Gastroesophageal sphincter (tissue), 4 donors: ENCODE measurements around the gene ASIC2. TPM values are rescaled to one million over a fixed set of nuclear protein-coding genes. Genes with fewer than 3 reads are reported as not detected.

Experiments used
- ATAC-seq: fragments of 150-250 bp; one replicate; pipeline ENCODE4 v1.9.1; 2016; ENCODE audit warnings: mild to moderate bottlenecking, moderate library complexity
- H3K27ac ChIP-seq, 4 donors: fragments of 200-600 bp; sonication (generic) in 3 of 4; 1 replicate in 3 of 4; 2 replicates in 1 of 4; pipeline ENCODE4 v1.5.1; 2016 to 2019
- H3K27me3 ChIP-seq: fragments of 200-600 bp; sonication (generic); one replicate; pipeline ENCODE4 v1.5.1; 2019
- H3K36me3 ChIP-seq, 2 donors: fragments of 200-600 bp; sonication (generic); one replicate each; pipeline ENCODE4 v1.5.1; 2019; ENCODE audit warnings: control low read depth in 1 of 2
- H3K4me1 ChIP-seq, 3 donors: fragments of 200-600 bp; sonication (generic); 1 replicate in 2 of 3; 2 replicates in 1 of 3; pipeline ENCODE4 v1.5.1; 2016 to 2019; ENCODE audit warnings: control low read depth in 2 of 3
- H3K4me3 ChIP-seq, 2 donors: fragments of 200-600 bp; sonication (generic); one replicate each; pipeline ENCODE4 v1.5.1; 2019; ENCODE audit warnings: mild to moderate bottlenecking in 1 of 2, moderate library complexity in 1 of 2
- H3K9me3 ChIP-seq, 3 donors: fragments of 200-600 bp; sonication (generic); one replicate each; pipeline ENCODE4 v1.5.1; 2017 to 2019; ENCODE audit warnings: control low read depth in 2 of 3
- EP300 ChIP-seq: sonication (generic); formaldehyde crosslinking; IDR thresholded peaks from one replicate; pipeline ENCODE4 v1.6.1; 2017; ENCODE audit warnings: antibody characterized with exemption, mild to moderate bottlenecking
- POLR2A ChIP-seq, 2 donors: fragments of 450-650 bp; IDR thresholded peaks; one replicate each; pipeline ENCODE4 v1.6.1; 2017; ENCODE audit warnings: antibody characterized with exemption in 2 of 2, mild to moderate bottlenecking in 2 of 2, moderate library complexity in 1 of 2
- POLR2AphosphoS5 ChIP-seq: sonication (generic); formaldehyde crosslinking; IDR thresholded peaks from one replicate; pipeline ENCODE4 v1.6.1; 2017; ENCODE audit warnings: antibody characterized with exemption
- WGBS, 2 donors: methylation state at CpG; one replicate each; pipeline ENCODE4 v1.1.5; 2018; ENCODE audit warnings: low coverage in 1 of 2; 5-methylcytosine and 5-hydroxymethylcytosine counted together
- total RNA-seq, 4 donors: library from RNA; depleted of rRNA; stranded (reverse); fragments of >200 nt; gene quantifications; one replicate each; pipeline ENCODE4 v1.1.0, GENCODE V29; 2016
- TF ChIP-seq, protein P1 (sequence below), 4 experiments: fragments of 200-600 bp in 2 of 4; fragments of 450-650 bp in 2 of 4; sonication (generic) in 1 of 4; IDR thresholded peaks; one replicate each; pipeline ENCODE4 v1.5.1; 2017 to 2019; ENCODE audit warnings: antibody characterized with exemption in 4 of 4, mild to moderate bottlenecking in 2 of 4, moderate library complexity in 2 of 4

Gene ASIC2
- total RNA-seq, 4 donors from 2014 or later = 0.15 TPM; not detected in 3

DNA sequence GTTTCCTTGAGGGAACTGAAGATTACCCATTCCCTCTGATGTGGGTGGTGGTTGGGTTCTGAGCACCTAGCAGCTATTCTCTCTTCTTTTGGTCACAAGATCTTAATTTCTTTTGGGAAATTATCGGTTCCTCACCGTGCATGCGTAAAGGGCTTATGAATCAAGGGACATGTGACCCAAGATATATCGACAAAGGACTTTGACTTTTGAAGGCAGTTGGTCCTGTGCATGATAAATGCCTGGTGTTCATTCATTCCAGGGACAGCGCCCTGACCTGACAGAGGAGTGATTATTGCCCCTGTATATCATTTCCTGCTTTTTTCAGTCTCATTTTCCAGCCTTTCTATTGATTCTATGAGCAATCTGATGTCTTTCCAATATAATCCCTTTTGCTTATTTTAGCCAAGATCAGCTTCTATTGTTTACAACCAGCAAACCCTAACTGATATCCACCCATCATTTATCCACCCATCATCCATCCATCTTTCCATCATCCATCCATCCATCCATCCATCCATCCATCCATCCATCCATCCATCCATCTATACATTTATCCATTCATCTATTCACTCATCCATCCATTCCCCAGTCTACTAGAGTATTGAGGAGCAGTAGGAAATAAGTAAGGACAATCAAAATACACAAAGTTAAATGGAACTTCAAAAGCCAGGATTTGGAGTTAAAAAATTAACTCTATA is 25.1 kb downstream of the ASIC2 start:
- ATAC-seq = no peak
- WGBS, 2 donors = 91 to 97% methylated on average over 5 of the region's 5 CpGs

DNA sequence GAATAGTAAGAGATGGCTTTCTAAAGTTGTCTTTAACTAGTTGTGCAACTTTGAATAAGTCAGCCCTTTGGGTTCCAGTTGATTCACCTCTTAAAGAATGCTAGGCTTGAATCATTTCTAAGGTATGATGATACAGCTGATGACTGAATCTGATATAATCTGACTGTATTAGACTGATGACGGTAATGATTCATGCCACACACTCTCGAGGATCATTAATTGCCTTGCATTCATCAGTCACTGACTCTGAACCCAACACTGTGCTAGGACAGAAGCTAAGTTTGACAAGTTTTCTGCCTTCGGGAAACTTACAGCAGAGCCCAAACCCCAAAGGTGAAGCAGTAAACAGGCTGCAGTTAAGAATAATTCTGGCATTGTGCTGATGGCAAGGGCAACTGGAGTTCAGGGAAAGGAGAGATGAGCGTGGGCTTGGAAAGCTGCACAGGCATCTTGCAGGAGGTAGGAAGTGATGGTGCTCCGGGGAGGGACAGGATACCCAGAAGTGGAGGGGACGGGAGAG is 25.8 kb downstream of the ASIC2 start:
- H3K9me3 ChIP-seq = no peaks in the 10 kb centered on the region
- peaks cover 58% of the 10 kb centered on the region for H3K27me3 ChIP-seq
- no peak for TF ChIP-seq EP300
- TF ChIP-seq, protein P1, sequence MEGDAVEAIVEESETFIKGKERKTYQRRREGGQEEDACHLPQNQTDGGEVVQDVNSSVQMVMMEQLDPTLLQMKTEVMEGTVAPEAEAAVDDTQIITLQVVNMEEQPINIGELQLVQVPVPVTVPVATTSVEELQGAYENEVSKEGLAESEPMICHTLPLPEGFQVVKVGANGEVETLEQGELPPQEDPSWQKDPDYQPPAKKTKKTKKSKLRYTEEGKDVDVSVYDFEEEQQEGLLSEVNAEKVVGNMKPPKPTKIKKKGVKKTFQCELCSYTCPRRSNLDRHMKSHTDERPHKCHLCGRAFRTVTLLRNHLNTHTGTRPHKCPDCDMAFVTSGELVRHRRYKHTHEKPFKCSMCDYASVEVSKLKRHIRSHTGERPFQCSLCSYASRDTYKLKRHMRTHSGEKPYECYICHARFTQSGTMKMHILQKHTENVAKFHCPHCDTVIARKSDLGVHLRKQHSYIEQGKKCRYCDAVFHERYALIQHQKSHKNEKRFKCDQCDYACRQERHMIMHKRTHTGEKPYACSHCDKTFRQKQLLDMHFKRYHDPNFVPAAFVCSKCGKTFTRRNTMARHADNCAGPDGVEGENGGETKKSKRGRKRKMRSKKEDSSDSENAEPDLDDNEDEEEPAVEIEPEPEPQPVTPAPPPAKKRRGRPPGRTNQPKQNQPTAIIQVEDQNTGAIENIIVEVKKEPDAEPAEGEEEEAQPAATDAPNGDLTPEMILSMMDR (IDR thresholded peaks at IDR 0.05) = no peak
- TF ChIP-seq POLR2AphosphoS5 = no peak
- TF ChIP-seq POLR2A (IDR thresholded peaks at IDR 0.05) = no peak
- no peak overlapping the region for H3K27ac ChIP-seq
- WGBS, 2 donors = 54 to 59% methylated on average over 6 of the region's 6 CpGs
- H3K4me1 ChIP-seq = no peaks in the 10 kb centered on the region
- no peak for ATAC-seq
- H3K4me3 ChIP-seq = no peak overlapping the region
- no peaks in the 10 kb centered on the region for H3K36me3 ChIP-seq

More for the DNA sequence above, 25.1 kb downstream of the ASIC2 start:
- no peaks in the 10 kb centered on the region for H3K9me3 ChIP-seq
- no peaks in the 10 kb centered on the region for H3K4me1 ChIP-seq
- TF ChIP-seq, protein P1 (IDR thresholded peaks at IDR 0.05) = no peak
- TF ChIP-seq EP300 (no peak), POLR2A (IDR thresholded peaks at IDR 0.05) (no peak), POLR2AphosphoS5 (no peak)
- no peaks in the 10 kb centered on the region for H3K36me3 ChIP-seq
- H3K27me3 ChIP-seq = peaks cover 58% of the 10 kb centered on the region
- H3K27ac ChIP-seq = no peak overlapping the region
- H3K4me3 ChIP-seq = no peak overlapping the region

DNA sequence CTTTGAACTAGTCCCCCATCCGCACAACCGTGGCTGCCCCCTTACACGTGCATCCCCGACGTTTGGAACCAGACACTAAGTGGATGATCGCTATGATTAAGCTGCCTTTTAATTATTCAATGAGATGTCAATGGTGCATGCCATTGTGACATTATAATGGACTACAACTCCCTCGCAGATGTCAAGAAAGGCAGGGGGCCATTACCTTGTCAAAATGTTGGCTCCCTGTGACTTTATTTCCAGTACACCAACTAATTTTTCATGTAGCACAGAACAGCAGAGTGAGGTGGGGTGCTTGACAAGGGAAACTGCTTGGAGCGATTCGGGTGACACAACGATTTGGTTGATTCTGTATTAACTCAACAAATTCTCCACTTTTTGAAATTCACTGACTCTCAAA is 26.5 kb downstream of the ASIC2 start:
- WGBS, 2 donors = 27 to 61% methylated on average over 7 to 8 of the region's 10 CpGs
- TF ChIP-seq, protein P1 (IDR thresholded peaks at IDR 0.05) = no peak
- no peak for TF ChIP-seq POLR2A (IDR thresholded peaks at IDR 0.05)
- no peaks in the 10 kb centered on the region for H3K9me3 ChIP-seq
- H3K27me3 ChIP-seq = peaks cover 58% of the 10 kb centered on the region
- no peak for ATAC-seq
- no peaks in the 10 kb centered on the region for H3K36me3 ChIP-seq
- no peak overlapping the region for H3K27ac ChIP-seq
- H3K4me3 ChIP-seq = no peak overlapping the region
- no peaks in the 10 kb centered on the region for H3K4me1 ChIP-seq

DNA sequence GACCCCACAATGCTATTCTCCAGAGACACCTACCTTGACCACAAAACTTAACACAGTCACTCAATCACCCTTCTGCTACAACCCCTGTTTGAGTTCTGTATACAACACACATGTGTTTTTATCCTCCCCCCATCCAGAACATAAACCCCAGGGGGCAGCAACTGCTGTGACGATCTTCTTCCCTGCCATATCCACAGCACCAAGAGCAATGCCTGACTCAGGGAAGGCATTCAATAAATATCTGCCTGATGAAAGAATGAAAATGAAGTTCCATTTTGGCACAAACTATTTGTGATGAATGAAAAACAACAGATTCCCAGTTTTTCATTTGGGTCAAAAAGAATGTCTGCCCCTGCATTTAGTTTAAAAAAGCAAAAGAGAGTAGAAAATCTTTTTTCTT is 27.0 kb downstream of the ASIC2 start:
- 20 to 44% methylated on average over 1 of the region's 1 CpG for WGBS, 2 donors
- Histone ChIP-seq H3K27ac (no peak overlapping the region), H3K4me3 (no peak overlapping the region), H3K36me3 (no peaks in the 10 kb centered on the region), H3K9me3 (no peaks in the 10 kb centered on the region), H3K4me1 (no peaks in the 10 kb centered on the region), H3K27me3 (peaks cover 59% of the 10 kb centered on the region)
- no peak for ATAC-seq
- no peak for TF ChIP-seq POLR2A (IDR thresholded peaks at IDR 0.05)
- TF ChIP-seq, protein P1 (IDR thresholded peaks at IDR 0.05) = no peak
- TF ChIP-seq POLR2AphosphoS5 = no peak
- no peak for TF ChIP-seq EP300

DNA sequence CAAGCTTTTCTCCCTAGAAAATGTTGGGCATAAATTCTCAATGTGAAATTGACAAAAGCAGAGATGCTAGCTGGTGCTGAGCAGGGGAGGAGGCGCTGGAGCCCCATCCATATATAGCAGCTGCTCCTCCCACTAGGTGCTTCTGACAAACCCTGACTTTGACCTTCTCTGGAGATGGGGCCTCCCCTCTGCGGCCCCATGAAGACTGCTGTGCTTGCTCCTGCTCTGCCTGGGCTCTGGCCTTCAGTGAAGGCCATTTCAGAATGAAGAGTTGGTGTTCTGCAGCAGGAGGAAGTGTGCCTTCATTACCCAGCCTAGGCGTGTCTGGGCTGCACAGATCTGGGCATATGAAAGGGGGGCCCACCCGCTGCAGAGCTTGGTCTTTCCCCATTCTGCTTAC is 29.7 kb downstream of the ASIC2 start:
- Histone ChIP-seq H3K27me3 (peaks cover 72% of the 10 kb centered on the region), H3K4me3 (no peak overlapping the region), H3K36me3 (no peaks in the 10 kb centered on the region), H3K27ac (no peak overlapping the region), H3K9me3 (no peaks in the 10 kb centered on the region), H3K4me1 (no peaks in the 10 kb centered on the region)
- TF ChIP-seq POLR2AphosphoS5 (no peak), EP300 (no peak), POLR2A (IDR thresholded peaks at IDR 0.05) (no peak)
- TF ChIP-seq, protein P1 (IDR thresholded peaks at IDR 0.05) = no peak
- WGBS, 2 donors = 66% methylated on average over 2 of the region's 4 CpGs; no CpG with 5 or more reads in 1 of the 2 donors
- ATAC-seq = no peak
